DMS 273 treated with DMSO at 0.1 percent for 48 hours (cell line): ENCODE results near the gene TUBB1.
"Not testable (repeated sequence)": the region's sequence is repeated elsewhere in the genome, so short reads cannot be mapped to it uniquely, and the experiment has no call there.

Experiments
- DNase-seq: peaks from one replicate; lab custom pipeline; 2025; lab: John Stamatoyannopoulos, UW

TUBB1 gene

GRCh38 chr20:59019217-59019616, at the start of gene TUBB1:
TUBB1 (plus strand) TSS chr20:59019429; CDS start chr20:59019523, 94 bp downstream.
- DNase-seq: no peak

GRCh38 chr20:58969439-58969838, 49.8 kb upstream of the TUBB1 start:
- no peak for DNase-seq

- no peak for DNase-seq
Measured at GRCh38 chr20:58970146-58970545, 49.1 kb upstream of the TUBB1 start.

GRCh38 chr20:58971429-58971828, 47.8 kb upstream of the TUBB1 start:
- no peak for DNase-seq

GRCh38 chr20:58973179-58973578, 46.0 kb upstream of the TUBB1 start:
- no peak for DNase-seq

GRCh38 chr20:58973866-58974265, 45.4 kb upstream of the TUBB1 start:
- DNase-seq: no peak

GRCh38 chr20:58975353-58975752, 43.9 kb upstream of the TUBB1 start:
- DNase-seq: no peak

GRCh38 chr20:58976061-58976730, 43.0 kb upstream of the TUBB1 start:
- DNase-seq: no peak

GRCh38 chr20:58978351-58979190, 40.7 kb upstream of the TUBB1 start:
- DNase-seq: no peak

- DNase-seq: peak; percentile 62
Measured at GRCh38 chr20:58980711-58981627, 38.3 kb upstream of the TUBB1 start, which contains the start of gene NELFCD. NELFCD (plus strand) TSS chr20:58981256; CDS start chr20:58981310, 54 bp downstream.

- DNase-seq: no peak
Measured at GRCh38 chr20:58981628-58982364, 37.4 kb upstream of the TUBB1 start.

GRCh38 chr20:58982406-58983114, 36.7 kb upstream of the TUBB1 start:
- no peak for DNase-seq

- not testable (repeated sequence) for DNase-seq
Measured at GRCh38 chr20:58983115-58983468, 36.1 kb upstream of the TUBB1 start.

GRCh38 chr20:58984691-58985090, 34.5 kb upstream of the TUBB1 start:
- no peak for DNase-seq

GRCh38 chr20:58985656-58986055, 33.6 kb upstream of the TUBB1 start:
- no peak for DNase-seq

- DNase-seq: no peak
Measured at GRCh38 chr20:58986286-58986967, 32.8 kb upstream of the TUBB1 start.

GRCh38 chr20:58986968-58987517, 32.2 kb upstream of the TUBB1 start:
- no peak for DNase-seq

GRCh38 chr20:58987790-58988564, 31.3 kb upstream of the TUBB1 start:
- DNase-seq: no peak

- no peak for DNase-seq
Measured at GRCh38 chr20:58988565-58988882, 30.7 kb upstream of the TUBB1 start.
